Measurements from ENCODE around the gene DLX6. TPM values are rescaled to one million over a fixed set of nuclear protein-coding genes. Genes with fewer than 3 reads are reported as not detected.

The DLX6 gene
- total RNA-seq, 2 experiments from 2014 or later, result not detected

DNA sequence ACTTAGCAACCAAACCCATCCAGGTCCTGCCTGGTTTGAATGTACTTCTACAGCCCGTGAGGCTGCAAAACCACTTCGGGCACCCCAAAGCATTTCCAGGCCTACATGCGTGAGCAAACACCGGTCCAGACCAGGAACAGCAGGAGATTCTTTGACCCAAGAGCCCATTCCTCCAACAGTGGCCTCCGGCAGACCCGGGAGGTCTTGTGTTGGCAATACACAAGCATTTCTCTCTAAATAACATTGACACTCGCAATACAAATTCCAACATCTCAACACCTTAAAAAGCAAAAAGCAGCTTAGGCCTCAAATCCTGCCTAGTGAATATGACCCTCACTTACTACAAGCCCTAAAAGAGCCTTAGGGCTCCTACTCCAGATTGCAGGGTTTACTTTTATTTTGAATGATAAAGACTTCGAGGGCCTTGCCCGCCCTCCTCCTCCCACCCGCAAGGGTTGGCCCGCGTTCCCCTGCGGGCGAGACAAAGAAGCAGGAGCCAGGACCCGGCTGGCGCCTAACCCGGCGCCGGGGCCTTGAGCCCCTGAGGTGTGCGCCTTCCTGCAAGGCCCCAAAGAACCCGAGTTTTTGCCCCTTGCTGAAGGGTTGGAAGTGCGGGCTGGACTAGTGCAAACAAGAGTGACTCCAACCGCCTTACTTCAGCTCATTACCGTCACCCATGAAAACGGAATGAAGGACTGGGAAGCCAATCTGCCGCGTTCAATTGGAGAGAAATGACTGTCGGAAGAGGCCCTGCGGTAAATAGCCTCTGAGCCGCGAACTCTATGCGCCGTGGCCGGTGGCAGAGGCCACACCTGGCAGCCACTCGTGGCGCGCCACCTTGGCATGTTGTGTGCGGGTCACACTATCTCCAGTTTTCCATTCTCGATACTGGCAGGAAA is 3.4 kb upstream of the DLX6 start:
- Histone ChIP-seq H2AFZ (ENCODE audit: low read length) (no peak overlapping the region), H3K4me3 (ENCODE audit: low read depth, low read length, poor library complexity, severe bottlenecking) (no peak overlapping the region), H3K27ac (ENCODE audit: low read depth, low read length, poor library complexity, severe bottlenecking) (no peak overlapping the region), H3K9me2 (ENCODE audit: insufficient read depth, low read length) (no peaks in the 10 kb centered on the region), H3K79me2 (ENCODE audit: insufficient read depth, low read depth, low read length) (no peaks in the 10 kb centered on the region), H4K20me1 (ENCODE audit: insufficient read depth, low read length) (no peaks in the 10 kb centered on the region), H3K4me1 (ENCODE audit: insufficient read depth, low read length, poor library complexity, severe bottlenecking) (no peaks in the 10 kb centered on the region), H3K9me3 (ENCODE audit: low read length) (no peaks in the 10 kb centered on the region), H3K36me3 (ENCODE audit: insufficient read depth, low read length) (no peaks in the 10 kb centered on the region), H3K4me2 (ENCODE audit: low read length) (no peak overlapping the region)
- intact Hi-C loops (cut with micrococcal nuclease; ENCODE audit: unreplicated experiment), result no loop called here
- TF ChIP-seq, protein P1, sequence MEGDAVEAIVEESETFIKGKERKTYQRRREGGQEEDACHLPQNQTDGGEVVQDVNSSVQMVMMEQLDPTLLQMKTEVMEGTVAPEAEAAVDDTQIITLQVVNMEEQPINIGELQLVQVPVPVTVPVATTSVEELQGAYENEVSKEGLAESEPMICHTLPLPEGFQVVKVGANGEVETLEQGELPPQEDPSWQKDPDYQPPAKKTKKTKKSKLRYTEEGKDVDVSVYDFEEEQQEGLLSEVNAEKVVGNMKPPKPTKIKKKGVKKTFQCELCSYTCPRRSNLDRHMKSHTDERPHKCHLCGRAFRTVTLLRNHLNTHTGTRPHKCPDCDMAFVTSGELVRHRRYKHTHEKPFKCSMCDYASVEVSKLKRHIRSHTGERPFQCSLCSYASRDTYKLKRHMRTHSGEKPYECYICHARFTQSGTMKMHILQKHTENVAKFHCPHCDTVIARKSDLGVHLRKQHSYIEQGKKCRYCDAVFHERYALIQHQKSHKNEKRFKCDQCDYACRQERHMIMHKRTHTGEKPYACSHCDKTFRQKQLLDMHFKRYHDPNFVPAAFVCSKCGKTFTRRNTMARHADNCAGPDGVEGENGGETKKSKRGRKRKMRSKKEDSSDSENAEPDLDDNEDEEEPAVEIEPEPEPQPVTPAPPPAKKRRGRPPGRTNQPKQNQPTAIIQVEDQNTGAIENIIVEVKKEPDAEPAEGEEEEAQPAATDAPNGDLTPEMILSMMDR (conservative IDR thresholded peaks at IDR 0.05; ENCODE audit: low read length), result no peak
- TF ChIP-seq EZH2phosphoT487 (IDR thresholded peaks at IDR 0.05; ENCODE audit: borderline replicate concordance, low read depth, low read length), result no peak
- no TSS peak for BruUV-seq (replicated peaks)
- POLR2A ChIA-PET, result no interaction called here
- CTCF ChIA-PET (ENCODE audit: unreplicated experiment), result no interaction called here
- no peak for DNase-seq (ENCODE audit: low spot score)

DNA sequence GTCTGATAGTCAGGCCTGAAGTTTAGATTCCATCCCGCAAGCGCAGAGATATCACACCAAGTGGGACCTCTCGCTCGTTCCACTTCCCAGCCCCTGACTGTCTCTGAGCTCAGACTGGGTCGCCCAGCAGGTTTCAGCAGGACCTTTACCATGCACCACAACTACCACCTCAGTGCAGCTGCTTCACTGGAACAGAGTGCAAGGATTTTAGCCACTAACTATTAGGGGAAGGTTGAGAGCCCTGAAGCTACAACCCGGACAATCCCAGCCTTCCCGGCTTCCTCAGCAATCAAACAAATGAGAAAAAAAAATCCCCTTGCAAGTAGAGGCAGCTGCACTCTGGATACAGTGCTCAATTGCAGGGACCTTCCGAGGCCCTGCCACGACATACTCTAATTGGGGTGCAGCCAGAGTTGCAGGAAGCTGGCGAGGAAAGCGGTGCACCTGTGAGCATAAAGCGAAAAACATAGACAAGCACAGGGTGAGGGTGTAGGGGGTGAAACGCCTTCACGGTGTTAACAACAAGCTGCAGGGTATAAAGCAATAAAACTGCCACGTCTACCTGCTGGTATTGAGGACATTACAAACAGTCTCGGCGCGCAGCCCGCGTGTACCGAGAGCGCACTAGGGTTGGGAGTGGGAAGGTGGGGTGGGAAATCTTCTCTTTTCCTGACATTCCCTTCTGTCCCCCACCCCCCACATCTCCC is 2.6 kb upstream of the DLX6 start:
- no peak for TF ChIP-seq EZH2phosphoT487 (IDR thresholded peaks at IDR 0.05; ENCODE audit: borderline replicate concordance, low read depth, low read length)
- TF ChIP-seq, protein P1 (conservative IDR thresholded peaks at IDR 0.05; ENCODE audit: low read length), result no peak
- ChIA-PET POLR2A (interaction anchor here (0.8 kb wide), 1 partner anchor 41 kb away, joined by 4 read pairs; no protein-coding TSS in a partner anchor), CTCF (ENCODE audit: unreplicated experiment) (no interaction called here)
- intact Hi-C loops (cut with micrococcal nuclease; ENCODE audit: unreplicated experiment), result no loop called here
- Histone ChIP-seq H4K20me1 (ENCODE audit: insufficient read depth, low read length) (no peaks in the 10 kb centered on the region), H3K4me2 (ENCODE audit: low read length) (no peak overlapping the region), H3K79me2 (ENCODE audit: insufficient read depth, low read depth, low read length) (no peaks in the 10 kb centered on the region), H3K36me3 (ENCODE audit: insufficient read depth, low read length) (no peaks in the 10 kb centered on the region), H3K9me3 (ENCODE audit: low read length) (no peaks in the 10 kb centered on the region), H3K27ac (ENCODE audit: low read depth, low read length, poor library complexity, severe bottlenecking) (no peak overlapping the region), H3K4me1 (ENCODE audit: insufficient read depth, low read length, poor library complexity, severe bottlenecking) (no peaks in the 10 kb centered on the region), H3K4me3 (ENCODE audit: low read depth, low read length, poor library complexity, severe bottlenecking) (no peak overlapping the region), H2AFZ (ENCODE audit: low read length) (no peak overlapping the region), H3K9me2 (ENCODE audit: insufficient read depth, low read length) (no peaks in the 10 kb centered on the region)
- no peak for DNase-seq (ENCODE audit: low spot score)
- BruUV-seq (replicated peaks), result no TSS peak
